OCI-LY7 (cell line): Measurements from ENCODE around the gene PDCD1. TPM values are rescaled to one million over a fixed set of nuclear protein-coding genes. Genes with fewer than 3 reads are reported as not detected.

Source experiments
- BruUV-seq: library from RNA; stranded (reverse); fragments of 400-500 nt; replicated peaks from 2 replicates; lab custom pipeline; 2021; lab: Mats Ljungman, UMichigan
- CTCF ChIA-PET: fragments of 300-600 bp; sonication (Branson Sonifier 250); formaldehyde crosslinking; loops from one replicate; lab custom pipeline; 2022; ENCODE audit warnings: antibody characterized with exemption; ENCODE audit not compliant: unreplicated experiment; lab: Charles Lee
- POLR2A ChIA-PET: fragments of 300-600 bp; sonication (Branson Sonifier 250); formaldehyde crosslinking; loops from one replicate; lab custom pipeline; 2022; ENCODE audit warnings: antibody characterized with exemption; lab: Charles Lee
- DNase-seq: peaks from one replicate; pipeline ENCODE4 v3.0.0-alpha.2; 2015; ENCODE audit warnings: low spot score
- H2AFZ ChIP-seq: fragments of 200-600 bp; sonication (generic), shearing (Covaris generic); 2 replicates; pipeline ENCODE4 v1.6.1; 2014; ENCODE audit warnings: mild to moderate bottlenecking, antibody characterized with exemption, low read length, moderate library complexity
- H3K27ac ChIP-seq: fragments of 200-600 bp; sonication (generic); 2 replicates; pipeline ENCODE4 v1.5.1; 2014; ENCODE audit warnings: mixed run types, low read depth, mild to moderate bottlenecking, moderate library complexity, low read length, inconsistent platforms; ENCODE audit not compliant: poor library complexity, severe bottlenecking
- H3K36me3 ChIP-seq: fragments of 200-600 bp; sonication (generic); 2 replicates; pipeline ENCODE4 v1.6.1; 2014; ENCODE audit warnings: mild to moderate bottlenecking, antibody characterized with exemption, low read length, moderate library complexity, mixed read lengths; ENCODE audit not compliant: insufficient read depth
- H3K4me1 ChIP-seq: fragments of 200-600 bp; sonication (generic); 2 replicates; pipeline ENCODE4 v1.5.1; 2014; ENCODE audit warnings: mild to moderate bottlenecking, low read length; ENCODE audit not compliant: insufficient read depth, poor library complexity, severe bottlenecking
- H3K4me2 ChIP-seq: fragments of 200-600 bp; sonication (generic); 2 replicates; pipeline ENCODE4 v1.6.1; 2014; ENCODE audit warnings: mild to moderate bottlenecking, low read length
- H3K4me3 ChIP-seq: fragments of 200-600 bp; sonication (generic); 2 replicates; pipeline ENCODE4 v1.5.1; 2014; ENCODE audit warnings: mild to moderate bottlenecking, low read depth, low read length; ENCODE audit not compliant: poor library complexity, severe bottlenecking
- H3K79me2 ChIP-seq: fragments of 200-600 bp; sonication (generic); 2 replicates; pipeline ENCODE4 v1.6.1; 2016; ENCODE audit warnings: low read depth, mild to moderate bottlenecking, low read length, moderate library complexity, mixed read lengths; ENCODE audit not compliant: insufficient read depth
- H3K9me2 ChIP-seq: fragments of 200-600 bp; sonication (generic); 2 replicates; pipeline ENCODE4 v1.6.1; 2016; ENCODE audit warnings: mild to moderate bottlenecking, low read length, mixed read lengths; ENCODE audit not compliant: insufficient read depth
- H3K9me3 ChIP-seq: fragments of 200-600 bp; sonication (generic); 2 replicates; pipeline ENCODE4 v1.6.1; 2014; ENCODE audit warnings: mild to moderate bottlenecking, mixed run types, low read length, mixed read lengths
- H4K20me1 ChIP-seq: fragments of 200-600 bp; sonication (generic); 2 replicates; pipeline ENCODE4 v1.6.1; 2014; ENCODE audit warnings: mild to moderate bottlenecking, antibody characterized with exemption, low read length, moderate library complexity, mixed read lengths; ENCODE audit not compliant: insufficient read depth
- EZH2phosphoT487 ChIP-seq: fragments of 200-600 bp; sonication (generic); IDR thresholded peaks from 2 replicates; pipeline ENCODE4 v1.6.1; 2018; ENCODE audit warnings: low read depth, borderline replicate concordance, mild to moderate bottlenecking, mixed run types, antibody characterized with exemption, low read length, moderate library complexity, mixed read lengths
- intact Hi-C: fragments of 100-400 bp; cut with micrococcal nuclease; formaldehyde crosslinking; loops from one replicate; pipeline ENCODE4 v1.10.0; 2022; ENCODE audit not compliant: unreplicated experiment
- total RNA-seq, 2 experiments: library from RNA; depleted of rRNA in 1 of 2; stranded (reverse); fragments of >200 nt in 1 of 2; shearing (Covaris generic) in 1 of 2; gene quantifications; 2 replicates each; pipeline ENCODE4 v1.2.3, GENCODE V29; 2014 to 2022
- TF ChIP-seq, protein P1 (sequence below): fragments of 200-600 bp; sonication (generic); conservative IDR thresholded peaks from 2 replicates; pipeline ENCODE4 v1.5.1; 2014; ENCODE audit warnings: mild to moderate bottlenecking, antibody characterized with exemption, low read length, moderate library complexity, mixed read lengths

PDCD1 gene
- total RNA-seq, 2 experiments from 2014 or later: not detected

DNA sequence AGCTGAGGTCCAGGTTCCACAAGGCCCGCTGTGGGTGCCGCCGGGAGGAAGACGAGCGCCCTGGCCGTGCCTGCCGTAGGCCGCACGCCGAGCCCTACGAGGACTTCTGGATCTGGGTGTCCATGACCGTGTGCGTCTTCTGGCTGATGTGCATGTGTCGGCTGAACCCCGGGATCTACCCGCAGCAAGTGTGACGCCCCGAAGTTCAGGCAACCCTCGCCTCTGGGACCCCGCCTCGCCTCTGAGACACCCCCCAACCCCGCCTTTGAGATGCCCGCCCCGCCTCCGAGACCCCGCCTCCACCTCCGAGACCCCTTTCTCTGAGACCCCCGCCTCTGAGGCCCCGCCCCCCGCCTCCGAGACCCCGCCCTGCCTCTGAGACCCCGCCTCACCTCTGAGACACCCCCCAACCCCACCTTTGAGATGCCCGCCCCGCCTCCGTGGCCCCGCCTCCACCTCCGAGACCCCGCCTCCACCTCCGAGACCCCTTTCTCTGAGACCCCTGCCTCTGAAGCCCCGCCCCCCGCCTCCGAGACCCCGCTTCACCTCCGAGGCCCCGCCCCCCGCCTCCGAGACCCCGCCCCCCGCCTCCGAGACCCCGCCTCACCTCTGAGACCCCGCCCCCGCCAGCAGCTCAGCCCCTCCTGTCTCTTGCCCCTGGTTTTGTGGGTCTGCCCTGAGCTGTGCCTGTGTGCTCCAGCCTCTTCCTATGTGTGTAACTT is 14.5 kb upstream of the PDCD1 start:
- Histone ChIP-seq H2AFZ (no peak overlapping the region), H3K4me2 (no peak overlapping the region), H3K27ac (no peak overlapping the region), H3K9me3 (no peaks in the 10 kb centered on the region), H3K4me1 (no peaks in the 10 kb centered on the region), H3K36me3 (no peaks in the 10 kb centered on the region), H3K79me2 (no peaks in the 10 kb centered on the region), H4K20me1 (no peaks in the 10 kb centered on the region), H3K9me2 (no peaks in the 10 kb centered on the region), H3K4me3 (no peak overlapping the region)
- TF ChIP-seq, protein P1, sequence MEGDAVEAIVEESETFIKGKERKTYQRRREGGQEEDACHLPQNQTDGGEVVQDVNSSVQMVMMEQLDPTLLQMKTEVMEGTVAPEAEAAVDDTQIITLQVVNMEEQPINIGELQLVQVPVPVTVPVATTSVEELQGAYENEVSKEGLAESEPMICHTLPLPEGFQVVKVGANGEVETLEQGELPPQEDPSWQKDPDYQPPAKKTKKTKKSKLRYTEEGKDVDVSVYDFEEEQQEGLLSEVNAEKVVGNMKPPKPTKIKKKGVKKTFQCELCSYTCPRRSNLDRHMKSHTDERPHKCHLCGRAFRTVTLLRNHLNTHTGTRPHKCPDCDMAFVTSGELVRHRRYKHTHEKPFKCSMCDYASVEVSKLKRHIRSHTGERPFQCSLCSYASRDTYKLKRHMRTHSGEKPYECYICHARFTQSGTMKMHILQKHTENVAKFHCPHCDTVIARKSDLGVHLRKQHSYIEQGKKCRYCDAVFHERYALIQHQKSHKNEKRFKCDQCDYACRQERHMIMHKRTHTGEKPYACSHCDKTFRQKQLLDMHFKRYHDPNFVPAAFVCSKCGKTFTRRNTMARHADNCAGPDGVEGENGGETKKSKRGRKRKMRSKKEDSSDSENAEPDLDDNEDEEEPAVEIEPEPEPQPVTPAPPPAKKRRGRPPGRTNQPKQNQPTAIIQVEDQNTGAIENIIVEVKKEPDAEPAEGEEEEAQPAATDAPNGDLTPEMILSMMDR: no peak
- no peak for DNase-seq
- no TSS peak for BruUV-seq
- CTCF ChIA-PET: interaction anchor here (0.5 kb wide), 1 partner anchor 1274 kb away, joined by 3 read pairs; no protein-coding TSS in a partner anchor
- POLR2A ChIA-PET: no interaction called here
- intact Hi-C loops: no loop called here

DNA sequence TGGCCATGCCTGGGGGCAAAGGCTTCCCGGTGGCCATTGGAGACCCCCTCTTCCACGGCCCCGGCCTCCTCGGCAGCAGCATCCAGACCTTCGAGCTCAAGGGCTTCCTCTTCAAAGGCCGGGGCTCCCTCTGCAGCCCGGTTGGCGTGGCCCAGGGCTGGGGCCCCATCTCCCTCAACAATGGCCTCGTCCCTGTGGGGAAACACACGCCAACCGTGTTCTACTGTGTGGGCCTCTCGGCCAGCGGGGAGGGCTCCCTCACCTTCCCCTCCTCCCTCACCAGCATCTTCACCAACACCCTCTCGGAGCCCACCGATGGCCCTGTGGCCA is 13.6 kb upstream of the PDCD1 start:
- Histone ChIP-seq H3K9me3 (no peaks in the 10 kb centered on the region), H2AFZ (no peak overlapping the region), H3K27ac (no peak overlapping the region), H3K79me2 (no peaks in the 10 kb centered on the region), H3K4me3 (no peak overlapping the region), H3K36me3 (no peaks in the 10 kb centered on the region), H3K4me2 (no peak overlapping the region), H3K9me2 (no peaks in the 10 kb centered on the region), H4K20me1 (no peaks in the 10 kb centered on the region), H3K4me1 (no peaks in the 10 kb centered on the region)
- DNase-seq: no peak
- TF ChIP-seq, protein P1: no peak
- no peak for TF ChIP-seq EZH2phosphoT487
- POLR2A ChIA-PET: no interaction called here
- CTCF ChIA-PET: no interaction called here
- intact Hi-C loops: no loop called here
- BruUV-seq: no TSS peak

DNA sequence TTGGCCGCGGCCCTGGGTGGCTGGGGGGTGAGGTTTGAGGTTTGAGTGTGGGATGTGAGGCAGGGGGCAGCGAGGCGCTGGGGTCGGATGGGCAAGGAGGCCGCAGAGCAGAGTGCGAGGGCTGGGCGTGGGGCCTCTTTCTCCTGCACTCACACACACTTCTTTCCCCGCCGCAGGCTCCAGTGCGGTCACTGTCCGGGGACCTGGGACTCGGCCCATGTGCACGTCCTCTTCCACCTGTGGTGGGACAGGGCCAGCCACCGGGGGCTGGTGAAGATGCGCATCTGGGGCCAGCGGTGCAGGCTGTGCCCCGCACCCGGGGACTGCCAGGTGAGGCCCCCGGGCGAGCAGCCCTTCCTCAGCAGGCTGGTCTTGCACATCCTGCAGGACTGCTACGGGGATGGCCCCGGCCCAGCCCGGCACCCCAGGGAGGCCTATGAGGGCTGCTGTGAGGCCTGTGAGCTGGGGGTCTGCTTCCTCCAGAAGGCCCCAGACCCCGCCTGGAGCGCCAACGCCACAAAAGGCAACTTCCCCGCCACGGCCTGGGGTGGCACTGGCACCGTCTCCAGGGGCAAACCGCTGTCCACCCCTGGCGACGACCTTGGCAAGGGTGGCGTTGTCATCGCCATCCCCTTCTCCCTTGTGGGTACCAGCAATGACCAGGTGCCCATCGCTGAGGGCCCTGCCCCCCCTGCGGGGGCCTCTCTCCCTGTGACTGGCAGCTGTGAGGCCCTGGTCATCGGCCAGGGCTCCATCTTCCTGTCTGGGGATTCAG is 13.0 kb upstream of the PDCD1 start:
- CTCF ChIA-PET: no interaction called here
- Histone ChIP-seq H3K79me2 (no peaks in the 10 kb centered on the region), H2AFZ (no peak overlapping the region), H3K4me2 (no peak overlapping the region), H4K20me1 (no peaks in the 10 kb centered on the region), H3K4me1 (no peaks in the 10 kb centered on the region), H3K9me3 (no peaks in the 10 kb centered on the region), H3K27ac (no peak overlapping the region), H3K36me3 (no peaks in the 10 kb centered on the region), H3K9me2 (no peaks in the 10 kb centered on the region), H3K4me3 (no peak overlapping the region)
- no TSS peak for BruUV-seq
- intact Hi-C loops: no loop called here
- no peak for DNase-seq
- TF ChIP-seq EZH2phosphoT487: no peak
- POLR2A ChIA-PET: no interaction called here
